Frontal cortex (tissue), 4 donors: ENCODE measurements around the gene GPR135. TPM values are rescaled to one million over a fixed set of nuclear protein-coding genes. Genes with fewer than 3 reads are reported as not detected.
A peak's percentile ranks its signal among the peaks of the same experiment; 100 is the strongest.

Source experiments
- DNase-seq, 2 donors: peaks; one replicate each; pipeline ENCODE4 v3.0.0; 2012; ENCODE audit warnings: low spot score in 2 of 2
- FAIRE-seq: peaks from 2 replicates; lab custom pipeline; 2012; peaks lifted over from hg19 to GRCh38; lab: Jason Lieb, UNC
- total RNA-seq: library from RNA; depleted of rRNA; stranded (reverse); fragments of >200 nt; gene quantifications from one replicate; pipeline ENCODE4 v1.2.3, GENCODE V29; 2014
- donor health status: control.
- donor health status: control.
- donor health status: control.

The GPR135 gene
- total RNA-seq, 1 donor from 2014 or later: 5.3 TPM

GRCh38 chr14:59427653-59428580, 37.3 kb downstream of the GPR135 start:
- FAIRE-seq (no peak), DNase-seq (peak in 1 of 2 donors; percentile 43)

DNA sequence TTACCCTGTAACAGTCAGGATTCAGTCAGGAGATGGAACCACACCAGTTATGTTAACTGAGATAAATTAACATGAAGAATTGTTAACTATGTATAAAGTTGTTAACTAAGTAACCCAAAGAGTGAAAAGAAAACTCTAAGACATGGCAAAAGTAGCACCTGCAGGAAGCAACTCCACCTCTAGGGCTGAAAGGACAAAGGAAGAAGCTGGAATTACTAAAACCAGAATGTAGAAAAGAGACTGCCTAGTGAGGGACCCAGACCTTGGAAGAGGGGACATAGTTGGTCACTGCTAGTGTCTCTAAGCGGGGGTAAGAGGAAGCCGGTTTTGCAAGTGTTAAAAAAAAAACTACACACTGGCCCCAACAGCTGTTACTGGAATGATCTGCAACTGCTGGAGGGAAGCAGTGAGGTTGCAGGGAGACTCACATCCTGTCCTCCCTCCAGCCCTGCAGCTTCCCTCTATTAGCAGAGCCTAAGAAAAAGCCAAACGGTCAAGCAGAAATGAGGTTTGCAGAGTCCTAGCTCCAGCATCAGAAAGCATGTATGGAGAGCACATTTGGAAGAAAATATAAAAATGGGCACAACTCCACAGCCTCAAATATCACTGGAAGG, 39.8 kb downstream of the GPR135 start:
- DNase-seq (no peak), FAIRE-seq (no peak)

DNA sequence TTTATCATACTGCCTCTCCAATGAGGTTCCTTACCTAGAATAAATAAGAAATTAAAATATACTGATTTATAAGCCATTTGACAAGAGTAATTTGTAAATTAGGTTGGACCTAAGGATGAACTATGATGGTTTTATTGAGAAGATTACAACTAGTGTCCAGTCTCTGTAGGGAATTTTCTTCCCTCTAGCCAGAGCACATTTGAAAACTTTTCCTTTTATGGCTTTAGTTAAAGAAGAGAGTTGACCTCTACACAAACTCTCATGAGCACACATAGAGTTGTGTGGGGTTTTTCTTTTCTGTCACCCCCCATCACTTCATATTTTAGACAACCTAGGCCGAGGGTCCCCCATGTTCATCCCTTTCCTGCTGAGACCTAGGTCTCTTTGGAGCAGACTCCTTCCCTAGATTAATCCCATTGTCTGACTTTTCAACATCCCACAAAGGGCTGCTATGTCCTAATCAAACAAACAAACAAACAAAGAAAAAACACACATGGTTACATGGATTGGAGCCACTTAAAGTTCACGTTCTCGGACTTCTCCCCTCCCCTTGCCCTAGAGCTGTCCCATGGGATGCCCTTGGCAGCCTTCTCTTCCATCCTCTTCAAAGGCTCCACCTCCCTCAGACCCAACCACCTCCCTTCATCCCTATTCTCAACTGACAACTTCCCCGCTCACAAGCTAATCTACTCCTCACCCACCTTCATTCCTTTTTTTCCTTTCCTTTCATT, 40.7 kb downstream of the GPR135 start:
- FAIRE-seq (no peak), DNase-seq (no peak)

DNA sequence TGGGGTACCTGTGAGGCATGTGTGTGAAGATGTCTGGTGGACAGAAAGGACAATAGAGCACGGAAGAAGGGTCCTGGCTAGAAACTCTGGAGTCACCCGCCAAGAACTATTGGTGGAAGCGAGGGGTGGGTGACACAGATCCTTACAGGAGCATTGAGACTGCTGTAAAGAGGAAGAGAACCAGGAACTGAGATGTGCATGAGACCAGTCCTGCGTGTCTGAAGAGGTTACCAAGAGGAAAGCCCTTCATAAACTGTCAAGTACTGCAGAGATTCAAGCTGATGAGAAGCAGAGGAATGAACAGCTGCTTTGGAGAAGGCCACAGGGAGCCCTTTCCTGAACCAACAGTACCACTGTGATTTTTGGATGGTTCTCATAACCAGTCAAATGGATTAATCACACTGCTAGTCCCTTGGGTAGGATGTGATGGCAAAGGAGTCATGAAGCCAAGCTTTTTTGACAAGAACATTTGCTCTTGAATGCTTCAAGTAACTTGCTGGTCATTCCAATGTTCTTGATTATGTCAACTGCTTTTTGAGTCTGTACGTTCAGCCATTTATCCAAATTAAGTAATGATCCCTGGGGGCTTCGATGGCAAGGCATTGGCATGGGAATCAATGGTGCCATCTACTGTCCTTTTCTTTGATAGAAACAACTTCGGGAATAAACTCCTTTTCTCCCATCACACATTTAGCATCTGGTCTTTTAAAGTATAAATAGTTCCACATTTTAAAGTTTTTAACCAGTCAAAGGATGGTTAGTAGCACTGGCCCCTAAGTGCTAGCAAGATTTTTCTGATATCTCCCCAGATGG, 42.9 kb downstream of the GPR135 start:
- DNase-seq: no peak
- FAIRE-seq: no peak

DNA sequence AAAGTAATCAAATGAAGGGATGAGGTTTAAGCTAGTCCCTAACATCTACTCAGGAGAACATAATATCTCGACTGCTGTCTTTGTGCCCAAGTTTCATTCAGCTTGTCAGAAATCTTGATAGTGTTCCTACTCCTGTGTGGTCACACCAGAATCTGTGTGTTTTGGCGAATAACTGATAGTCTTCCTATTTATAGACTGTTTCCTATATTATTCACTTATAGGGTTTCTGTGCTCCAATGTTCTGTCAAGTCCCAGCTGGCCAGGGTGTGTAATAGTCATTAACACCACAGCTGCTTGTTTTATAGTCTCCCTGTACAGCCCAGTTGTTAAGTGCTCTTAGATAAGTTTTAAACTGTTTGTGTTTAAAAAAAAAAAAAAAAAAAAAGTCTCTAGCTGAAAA, 45.9 kb downstream of the GPR135 start:
- DNase-seq (no peak), FAIRE-seq (no peak)

- FAIRE-seq (no peak), DNase-seq (no peak)
These were observed 47.9 kb downstream of the GPR135 start for GRCh38 chr14:59417311-59417710.

- no peak for FAIRE-seq
These were observed 49.2 kb downstream of the GPR135 start for GRCh38 chr14:59415836-59416602.

More at GRCh38 chr14:59415836-59416602, 49.2 kb downstream of the GPR135 start:
- DNase-seq: no peak

Other genes with a start within 250 kb of the GPR135 start
- gene L3HYPDH, start 19.0 kb upstream of the GPR135 start, total RNA-seq: 16.7 TPM
- gene JKAMP, start 19.1 kb upstream of the GPR135 start, total RNA-seq: 57.5 TPM
- 2.0 TPM for gene CCDC175, start 111.4 kb upstream of the GPR135 start, total RNA-seq